NK-92 treated with Interleukin-12 subunit alpha and Interleukin-12 subunit beta, amount 100 ng/mL, for 24 hours (cell line): ENCODE measurements around the gene ZFYVE21.
"Not testable (repeated sequence)": the region's sequence is repeated elsewhere in the genome, so short reads cannot be mapped to it uniquely, and the experiment has no call there.

Source experiments
- DNase-seq: peaks from one replicate; lab custom pipeline; 2025; lab: John Stamatoyannopoulos, UW

ZFYVE21 gene

DNA sequence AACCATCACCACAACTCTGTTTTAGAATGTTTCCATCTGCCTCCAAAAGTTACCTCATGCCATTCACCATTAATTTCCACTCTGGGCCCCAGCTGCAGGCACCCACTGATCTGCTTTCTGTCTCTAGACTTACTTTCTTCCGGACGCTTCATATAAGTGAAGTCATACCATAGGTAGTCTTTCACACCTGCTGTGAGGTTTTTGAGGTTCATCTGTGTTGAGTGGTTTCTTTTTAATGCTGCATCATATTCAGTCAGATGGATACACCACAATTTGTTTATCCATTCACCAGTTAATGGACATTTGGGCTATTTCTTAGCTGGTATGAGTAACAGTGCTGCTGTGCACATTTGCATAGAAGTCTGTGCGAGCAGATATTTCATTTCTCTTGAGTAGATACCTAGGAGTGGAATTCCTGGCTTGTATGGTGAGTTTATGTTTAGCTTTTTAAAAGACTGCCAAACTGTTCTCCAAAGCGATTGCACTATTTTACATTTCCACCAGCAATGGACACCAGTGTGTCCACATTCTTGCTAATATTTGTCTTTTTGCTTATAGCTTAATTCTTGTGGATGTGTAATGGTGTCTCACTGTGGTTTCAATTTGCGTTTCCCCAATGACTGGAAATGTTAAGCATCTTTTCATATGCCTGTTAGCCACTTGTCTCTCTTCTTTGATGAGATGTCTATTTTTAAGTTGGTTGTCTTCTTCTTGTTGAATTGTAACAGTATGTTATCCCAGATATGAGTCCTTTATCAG is 48.3 kb downstream of the ZFYVE21 start:
- no peak for DNase-seq

DNA sequence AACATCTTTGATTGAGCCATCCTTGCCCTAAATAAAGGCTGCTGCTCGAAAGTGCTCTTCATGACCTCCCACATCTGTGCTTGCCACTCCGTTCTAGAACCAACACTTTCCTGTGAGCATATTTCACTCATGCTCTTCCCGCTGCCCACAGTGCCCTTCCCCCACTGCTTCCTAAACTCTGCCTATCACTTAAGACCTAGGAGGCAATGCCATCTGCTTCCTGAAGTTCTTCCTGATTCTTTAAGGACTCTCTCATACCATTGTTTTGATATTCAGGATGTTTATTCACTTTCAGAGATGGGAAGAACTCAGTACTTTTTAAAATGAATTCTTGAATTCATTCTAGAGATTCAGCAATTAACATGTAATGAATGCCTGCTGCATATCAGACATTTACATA is 49.9 kb downstream of the ZFYVE21 start:
- DNase-seq: no peak

DNA sequence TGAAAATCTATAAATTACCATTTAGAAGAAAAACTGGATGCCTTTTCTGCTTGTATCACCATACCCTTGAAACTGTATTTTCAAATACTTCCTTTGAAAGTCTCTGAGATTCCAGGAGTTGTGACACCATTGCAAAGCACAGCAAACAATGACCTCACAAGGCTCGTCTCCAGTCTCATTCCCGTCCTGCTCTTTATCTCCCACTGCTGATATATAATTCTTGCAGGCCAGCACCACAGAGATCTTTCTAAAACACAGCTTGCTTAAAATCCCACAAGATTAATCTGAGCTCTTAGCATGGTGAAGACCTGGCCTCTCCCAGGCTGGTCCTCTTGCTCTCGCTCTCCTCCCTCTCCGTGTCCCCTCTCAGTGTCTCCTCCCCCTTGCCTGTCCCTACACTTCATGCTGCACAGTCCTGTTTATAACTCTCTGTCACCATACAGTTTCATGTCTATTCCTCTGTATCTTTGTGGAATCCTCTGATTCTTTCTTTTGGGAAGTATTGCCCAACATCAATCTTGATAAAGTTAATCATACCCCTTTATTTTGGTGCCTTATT is 51.8 kb downstream of the ZFYVE21 start:
- no peak for DNase-seq

DNA sequence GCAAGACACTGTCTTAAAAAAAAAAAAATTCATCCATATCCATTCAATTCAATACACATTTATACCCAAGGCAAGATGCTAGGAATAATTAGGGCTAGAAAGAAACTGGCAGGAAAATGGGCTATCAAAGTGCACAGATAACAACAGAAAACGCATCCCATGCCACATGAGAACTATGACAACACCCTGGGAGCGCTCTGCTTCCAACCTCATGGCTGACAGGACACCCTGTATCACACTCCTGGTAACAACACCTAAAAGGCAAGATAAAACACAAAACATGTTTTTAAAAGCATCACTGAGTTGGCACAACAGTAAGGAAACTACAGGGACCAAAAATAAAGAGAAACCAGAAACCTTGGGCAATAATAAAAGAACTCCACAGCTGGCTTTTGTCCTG is 54.9 kb downstream of the ZFYVE21 start:
- no peak for DNase-seq

DNA sequence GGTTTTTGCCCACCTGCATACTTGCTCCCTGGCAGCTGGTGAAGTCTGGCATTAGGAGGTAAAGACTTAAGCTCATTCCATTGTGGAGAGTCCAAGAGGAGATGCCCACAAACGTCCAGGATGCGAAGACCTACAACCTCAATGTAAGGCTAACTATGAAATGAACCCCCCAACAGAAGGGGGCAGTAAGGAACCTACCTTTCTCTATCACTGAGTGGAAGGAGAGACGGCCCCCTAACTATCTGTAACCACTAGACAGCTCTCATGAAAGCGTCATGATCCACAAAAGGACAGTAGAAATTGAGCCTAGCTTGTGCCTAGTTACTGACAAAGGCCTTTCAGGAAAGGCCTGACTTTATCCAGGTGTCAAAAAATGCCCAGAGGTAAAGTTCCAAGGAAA is 55.3 kb downstream of the ZFYVE21 start:
- no peak for DNase-seq

DNA sequence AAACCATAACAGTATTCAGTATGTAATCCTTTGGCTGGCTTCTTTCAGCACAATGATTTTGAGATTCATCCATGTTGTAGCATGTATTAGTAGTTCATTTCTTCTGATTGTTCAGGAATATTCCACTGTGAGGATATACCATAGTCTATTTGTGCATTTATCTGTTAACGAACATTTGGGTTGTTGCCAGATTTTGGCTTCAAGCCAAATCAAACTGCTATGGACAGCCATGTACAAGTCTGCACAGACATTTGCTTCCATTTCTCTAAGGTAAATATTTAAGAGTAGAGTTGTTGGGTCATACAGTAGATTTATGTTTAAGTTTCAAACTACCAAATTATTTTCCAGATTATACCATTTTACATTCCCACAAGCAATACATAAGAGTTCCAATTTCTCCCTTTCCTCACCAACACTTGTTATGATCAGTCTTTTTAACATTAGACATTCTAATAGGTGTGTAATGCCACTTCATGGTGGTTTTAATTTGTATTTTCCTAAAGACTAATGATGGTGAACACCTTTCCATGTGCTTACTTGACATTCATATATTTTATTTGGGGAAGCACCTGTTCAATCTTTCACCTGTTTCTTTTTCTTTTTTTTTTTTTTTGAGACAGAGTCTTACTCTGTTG is 56.6 kb downstream of the ZFYVE21 start:
- no peak for DNase-seq

DNA sequence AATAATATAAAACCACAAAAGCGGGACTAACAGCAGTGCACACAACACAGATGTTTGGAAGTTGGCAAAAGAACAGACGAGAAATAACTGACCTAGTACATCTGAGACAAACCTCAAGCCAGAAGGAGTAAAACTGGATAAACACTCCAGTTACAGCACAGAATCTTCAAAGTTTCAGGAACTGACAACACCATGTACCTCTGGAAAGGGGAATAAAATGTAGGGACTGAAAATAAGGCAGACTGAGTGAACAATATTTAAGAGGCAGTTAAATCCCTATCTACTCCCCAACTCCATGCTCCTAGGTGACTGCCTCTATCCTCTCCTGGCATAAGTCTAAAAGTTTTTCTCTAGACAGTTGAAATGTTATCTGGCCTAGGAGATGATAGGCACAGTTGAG is 57.9 kb downstream of the ZFYVE21 start:
- no peak for DNase-seq

DNA sequence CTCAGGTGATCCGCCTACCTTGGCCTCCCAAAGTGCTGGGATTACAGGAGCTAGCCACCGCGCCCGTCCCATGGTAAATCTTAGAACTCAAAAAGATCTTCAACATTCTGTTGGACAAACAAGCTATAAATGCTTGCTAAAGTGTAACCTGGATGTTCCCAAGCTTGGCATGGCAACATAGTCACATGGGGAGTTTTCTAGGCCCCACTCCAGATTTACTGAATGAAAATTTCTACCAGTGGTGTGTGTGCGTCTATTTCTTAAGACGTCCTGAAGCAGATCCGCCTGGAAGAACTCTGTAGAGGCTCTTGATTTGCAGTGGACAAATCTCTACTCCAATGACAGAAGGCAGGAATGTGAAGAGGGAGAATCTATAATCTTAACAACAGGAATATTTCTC is 59.9 kb downstream of the ZFYVE21 start:
- no peak for DNase-seq

DNA sequence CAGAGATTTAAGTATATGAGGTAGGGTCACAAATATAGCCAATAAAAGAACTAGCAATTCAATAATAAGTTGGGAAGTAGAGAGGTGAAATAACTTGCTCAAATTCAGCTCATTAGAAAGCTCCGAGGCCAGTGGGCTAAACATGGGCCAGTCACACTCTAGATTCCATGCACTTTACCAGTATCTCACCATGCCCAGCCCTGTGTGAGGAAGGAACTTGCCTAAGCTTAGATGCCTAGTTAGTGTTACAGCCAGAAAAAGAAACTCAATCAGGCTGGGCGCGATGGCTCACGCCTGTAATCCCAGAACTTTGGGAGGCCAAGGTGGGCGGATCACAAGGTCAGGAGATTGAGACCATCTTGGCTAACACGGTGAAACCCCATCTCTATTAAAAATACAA is 60.7 kb downstream of the ZFYVE21 start:
- not testable (repeated sequence) for DNase-seq

DNA sequence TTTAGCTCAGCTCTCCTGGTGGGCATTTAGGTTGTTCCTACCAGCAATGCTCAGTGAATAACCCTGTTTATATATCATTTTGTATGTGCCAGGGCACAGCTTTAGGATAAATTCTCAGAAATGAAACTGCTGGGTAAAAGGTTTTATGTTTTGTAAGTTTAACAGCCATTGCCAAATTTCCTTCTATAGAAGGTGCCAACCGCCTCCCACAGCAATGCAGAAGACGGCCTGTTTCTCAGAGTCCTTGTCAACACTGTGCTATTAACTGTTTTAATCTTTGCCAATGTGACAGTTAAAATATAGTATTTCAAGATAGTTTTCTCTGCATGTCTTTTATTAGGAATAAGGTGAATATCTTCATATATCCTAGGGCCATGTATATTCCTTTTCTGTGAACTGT is 66.8 kb downstream of the ZFYVE21 start:
- no peak for DNase-seq
